GM12874 (cell line): ENCODE results near the gene FILIP1.
A peak's percentile ranks its signal among the peaks of the same experiment; 100 is the strongest.

ENCODE experiments used
- CTCF ChIP-seq: IDR thresholded peaks from 2 replicates; pipeline ENCODE4 v1.5.1; 2011; ENCODE audit warnings: low read depth, mild to moderate bottlenecking, control low read depth, low read length, moderate library complexity; ENCODE audit not compliant: insufficient read depth

Gene FILIP1

GRCh38 chr6:75350808-75351207 is 142.8 kb downstream of the FILIP1 start:
- TF ChIP-seq CTCF = no peak

- TF ChIP-seq CTCF = no peak
Observed at GRCh38 chr6:75350156-75350555, 143.4 kb downstream of the FILIP1 start.

GRCh38 chr6:75349262-75349984 is 144.2 kb downstream of the FILIP1 start:
- 0 out of 2 replicates have a peak, but pooled peaks have one; percentile 9 for TF ChIP-seq CTCF

GRCh38 chr6:75348882-75349261 is 144.7 kb downstream of the FILIP1 start:
- TF ChIP-seq CTCF = no peak

- no peak for TF ChIP-seq CTCF
Observed at GRCh38 chr6:75347898-75348610, 145.5 kb downstream of the FILIP1 start.

GRCh38 chr6:75345413-75345812 is 148.2 kb downstream of the FILIP1 start:
- TF ChIP-seq CTCF = no peak

GRCh38 chr6:75344455-75344854 is 149.1 kb downstream of the FILIP1 start:
- TF ChIP-seq CTCF = no peak
